NCI-H2196 treated with DMSO at 0.1 percent for 48 hours (cell line): ENCODE measurements around the gene TUBB.

Source experiments
- DNase-seq: peaks from one replicate; lab custom pipeline; 2025; ENCODE audit not compliant: unreplicated experiment; lab: John Stamatoyannopoulos, UW

Gene TUBB

DNA sequence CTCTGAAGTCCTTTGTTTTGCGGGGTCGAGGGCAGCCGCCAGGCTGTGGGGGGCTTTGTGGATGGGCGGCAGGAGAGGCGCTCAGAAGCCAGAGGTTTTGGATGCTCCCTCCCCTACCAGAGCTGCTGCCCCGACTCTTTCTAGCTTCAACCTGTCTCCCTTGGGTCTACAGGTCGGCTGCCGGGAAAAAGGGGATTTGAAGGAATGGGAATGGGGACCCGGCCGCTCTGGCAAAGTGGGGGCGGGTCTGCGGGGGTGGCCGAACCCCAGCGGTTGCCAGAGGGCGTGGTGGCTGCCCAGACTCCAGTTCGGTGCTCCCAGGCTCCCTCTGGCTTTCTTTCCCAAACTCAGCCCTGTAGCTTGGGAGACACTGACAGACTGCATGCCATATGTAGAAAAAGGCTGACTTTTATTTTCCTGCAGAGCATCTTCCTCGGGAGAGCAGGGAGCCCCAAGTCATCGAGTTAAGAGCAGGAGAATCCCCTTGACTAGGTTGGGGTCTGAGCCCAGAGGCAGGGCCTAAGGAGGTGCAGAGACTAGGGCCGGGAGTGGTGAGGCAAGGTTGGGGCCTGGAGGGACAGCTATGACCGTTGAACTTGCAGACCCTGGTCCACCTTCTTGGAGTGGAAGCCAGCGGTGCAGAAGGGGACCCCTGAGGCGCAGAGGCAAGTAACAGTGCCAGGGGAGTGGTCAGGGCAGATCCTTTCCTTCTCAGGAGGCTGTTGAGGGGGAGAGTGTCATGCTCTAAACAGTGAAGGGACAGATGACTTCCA lies 32.3 kb upstream of the TUBB start:
- no peak for DNase-seq

DNA sequence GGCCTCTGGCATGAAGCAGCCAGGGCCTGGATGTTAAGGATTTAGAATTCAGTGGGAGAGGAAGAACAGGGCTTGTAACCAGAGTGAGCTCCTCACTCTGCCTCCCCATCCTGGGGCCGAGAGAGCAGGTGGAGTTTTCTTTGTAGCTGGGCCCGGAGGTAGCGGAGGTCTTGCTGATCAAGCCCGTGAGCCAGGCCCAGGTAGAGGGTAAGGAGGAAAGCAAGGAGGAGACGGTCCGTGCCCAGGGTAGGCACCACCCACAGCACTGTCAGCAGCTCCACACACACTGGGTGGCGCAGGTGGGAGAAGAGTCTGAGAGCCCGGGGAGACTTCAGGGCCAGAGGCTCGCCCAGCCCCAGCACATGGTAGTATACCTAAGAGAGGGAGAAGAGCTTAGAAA lies 31.6 kb upstream of the TUBB start:
- no peak for DNase-seq

DNA sequence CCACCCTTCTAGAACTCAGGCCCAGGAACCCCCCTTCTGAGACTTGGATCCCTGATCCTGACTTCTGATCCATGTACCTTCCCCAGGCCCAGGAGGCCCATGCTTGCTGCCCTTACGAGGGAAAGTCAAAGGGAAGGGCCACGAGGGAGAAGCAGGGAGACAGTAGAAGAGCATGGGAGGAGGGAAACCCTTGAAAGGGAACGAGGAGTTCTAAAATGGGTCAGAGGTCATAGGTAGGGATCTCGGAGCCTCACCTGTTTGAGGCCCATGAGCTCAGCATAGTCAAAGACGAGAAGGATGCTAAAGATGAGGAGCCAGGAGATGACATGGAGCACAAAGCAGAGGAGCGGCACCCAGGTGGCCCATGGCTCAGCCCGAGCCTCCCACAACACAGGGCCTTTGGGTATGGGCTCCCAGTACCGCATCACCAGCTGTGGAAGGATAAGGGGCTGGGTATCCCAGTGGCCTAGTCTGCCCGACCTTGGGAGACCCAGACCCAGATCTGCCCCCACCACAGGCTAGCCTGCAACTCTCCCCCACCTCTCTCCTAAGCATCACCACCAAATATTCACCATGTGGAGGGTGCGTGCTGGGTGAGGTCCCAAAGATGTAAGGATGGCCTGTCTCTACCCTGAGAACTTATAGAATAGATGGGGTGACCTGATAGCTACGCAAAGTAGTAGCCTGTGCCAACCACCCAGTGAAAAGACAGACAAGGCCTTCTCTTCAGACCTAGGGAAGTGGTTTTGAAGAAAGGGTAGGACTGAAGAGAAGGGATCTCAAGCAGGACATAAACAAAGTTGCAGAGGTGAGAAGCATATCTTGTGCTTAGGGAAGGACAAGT lies 30.9 kb upstream of the TUBB start:
- no peak for DNase-seq

DNA sequence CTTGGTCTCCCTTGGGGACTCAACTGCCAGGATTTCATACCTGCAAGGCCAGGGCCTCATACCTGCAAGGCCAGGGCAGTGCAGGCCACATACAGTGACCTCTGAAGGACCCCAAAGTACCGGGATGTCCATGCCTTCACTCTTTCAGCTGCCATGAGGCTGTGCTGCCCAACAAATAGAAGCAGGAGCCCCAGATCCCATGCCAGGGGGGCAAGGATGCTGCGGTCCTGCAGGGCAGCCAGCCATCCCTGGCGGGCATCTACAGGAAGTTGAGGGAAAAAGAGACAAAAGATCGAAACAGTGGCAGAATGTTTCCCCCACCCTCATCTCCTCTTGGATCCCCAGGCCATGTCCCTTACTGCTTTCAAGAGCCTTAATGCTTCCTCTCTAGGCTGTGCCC lies 30.2 kb upstream of the TUBB start:
- DNase-seq, result no peak

DNA sequence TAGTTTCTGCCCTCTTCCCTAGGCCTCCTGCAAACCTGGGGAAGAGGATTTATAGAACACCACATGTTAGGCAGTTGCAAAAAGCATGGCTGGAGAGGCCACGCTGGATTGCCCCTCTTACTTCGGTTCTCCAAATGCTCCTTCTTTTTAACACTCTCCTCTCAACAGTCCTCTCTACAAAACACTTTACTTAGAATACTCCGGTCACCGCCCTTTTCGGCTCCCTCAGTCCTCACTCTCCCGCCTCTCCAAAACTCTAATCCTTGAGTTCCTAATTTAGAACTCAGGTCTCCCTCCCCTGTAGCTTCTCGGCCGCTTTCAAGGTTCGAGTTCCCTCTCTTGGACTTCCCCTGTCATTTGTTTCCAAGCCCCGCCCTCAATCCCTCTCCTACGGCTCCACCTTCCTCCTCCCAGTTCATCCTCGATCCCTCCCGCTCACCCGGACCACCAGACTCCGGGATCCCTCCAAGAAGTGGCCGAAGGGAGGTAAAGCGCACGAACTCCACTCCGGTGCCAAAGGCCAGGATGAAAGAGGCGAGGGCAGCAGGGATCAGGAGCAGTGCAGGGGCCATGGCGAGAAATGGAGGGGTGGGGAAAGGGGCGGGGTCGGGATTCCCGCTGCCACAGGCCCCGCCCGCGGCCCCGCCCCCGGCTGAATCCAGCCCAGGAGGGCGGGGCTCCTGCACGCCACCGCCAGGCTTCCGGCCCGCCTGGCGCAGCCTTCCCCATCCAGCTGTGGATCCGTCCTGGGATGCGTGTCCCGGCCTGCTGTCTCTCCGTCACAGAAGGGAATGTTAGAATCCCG lies 29.5 kb upstream of the TUBB start, which contains the start of gene NRM:
NRM (minus strand) TSS at position 582 of the 805 bp plus-strand sequence; CDS start at position 572, 10 bp downstream.
- peak; percentile 75 for DNase-seq

DNA sequence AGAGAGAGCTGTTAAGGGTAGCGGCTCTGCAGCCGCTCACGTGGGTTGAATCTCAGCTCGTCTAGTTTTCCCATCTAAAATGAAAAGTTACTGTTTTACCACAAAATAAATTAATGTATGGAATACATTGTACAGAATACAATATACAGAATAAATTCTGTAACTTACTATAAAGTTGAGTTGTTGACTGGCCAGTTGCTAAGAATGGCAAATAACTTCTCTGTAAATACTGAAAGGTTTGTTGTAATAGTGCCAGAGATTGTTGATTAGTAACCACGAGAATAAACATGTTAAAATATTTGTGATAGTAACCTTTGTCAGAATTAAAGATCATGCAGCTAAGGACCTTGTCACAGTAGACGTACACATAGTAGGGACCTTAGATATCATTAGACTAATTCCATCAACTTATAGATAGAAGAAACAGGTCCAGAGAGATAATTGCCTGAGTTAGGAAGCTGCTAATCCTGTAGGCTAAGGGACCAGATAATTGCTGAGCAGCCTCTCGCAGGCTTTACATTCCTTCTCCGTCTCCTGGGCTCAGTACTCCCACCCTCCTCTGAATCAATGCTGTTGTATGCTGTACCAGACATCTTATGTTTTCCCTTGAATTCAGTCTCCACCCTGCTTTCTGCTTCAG lies 28.8 kb upstream of the TUBB start:
- DNase-seq, result no peak

DNA sequence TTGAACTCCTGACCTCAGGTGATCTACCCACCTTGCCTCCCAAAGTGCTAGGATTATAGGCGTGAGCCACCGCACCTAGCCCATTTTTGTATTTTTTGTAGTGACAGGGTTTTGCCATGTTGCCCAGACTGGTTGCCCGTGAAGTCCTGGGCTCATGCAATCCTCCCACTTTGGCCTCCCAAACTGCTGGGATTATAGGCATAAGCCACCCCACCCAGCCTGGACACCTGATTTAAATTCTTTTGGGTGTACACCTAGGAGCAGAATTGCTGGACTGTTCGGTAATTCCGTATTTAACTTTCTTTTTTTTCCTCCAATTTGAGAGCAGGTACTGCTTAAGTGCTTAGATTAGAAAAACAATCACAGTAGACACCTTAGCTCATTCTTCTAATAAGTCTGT lies 23.7 kb upstream of the TUBB start:
- no peak for DNase-seq

DNA sequence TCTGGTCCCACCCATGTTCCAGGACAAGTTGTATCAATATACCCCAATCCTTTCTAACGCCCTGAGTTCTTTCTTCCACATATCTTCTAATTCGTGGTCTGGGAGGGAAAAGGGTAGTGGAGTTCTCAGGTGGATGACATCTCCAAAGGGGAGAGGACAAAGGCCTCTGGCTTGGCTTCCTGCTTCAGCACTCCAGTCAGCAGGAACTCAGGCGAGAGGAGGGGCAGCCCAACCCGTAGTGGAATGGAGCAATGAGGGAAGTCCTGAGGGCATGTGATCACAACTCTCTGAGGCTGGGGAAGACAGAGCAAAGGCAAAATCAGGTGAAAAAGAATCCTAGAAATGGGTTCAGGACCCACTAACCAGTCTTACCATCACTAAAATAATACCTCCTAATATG lies 19.8 kb upstream of the TUBB start:
- no peak for DNase-seq

DNA sequence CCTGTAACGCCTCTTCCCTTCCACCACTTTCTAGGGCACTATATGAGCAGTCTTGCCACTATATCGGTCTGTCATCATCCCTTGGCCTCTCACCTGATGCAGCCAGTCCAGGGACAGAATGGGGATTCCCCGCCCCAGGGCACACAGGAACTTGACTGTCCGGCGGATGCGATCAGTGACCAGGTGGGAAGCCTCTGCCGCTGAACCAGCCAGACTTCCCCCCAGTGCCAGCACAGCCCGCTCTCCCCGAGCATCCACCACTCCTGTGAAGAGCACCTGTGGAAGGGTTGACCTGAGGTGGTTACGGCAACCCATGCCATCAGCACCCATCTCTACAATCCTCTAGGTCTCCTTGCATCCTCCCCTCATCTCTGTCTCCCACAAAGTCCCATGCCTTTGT lies 17.1 kb upstream of the TUBB start:
- no peak for DNase-seq

DNA sequence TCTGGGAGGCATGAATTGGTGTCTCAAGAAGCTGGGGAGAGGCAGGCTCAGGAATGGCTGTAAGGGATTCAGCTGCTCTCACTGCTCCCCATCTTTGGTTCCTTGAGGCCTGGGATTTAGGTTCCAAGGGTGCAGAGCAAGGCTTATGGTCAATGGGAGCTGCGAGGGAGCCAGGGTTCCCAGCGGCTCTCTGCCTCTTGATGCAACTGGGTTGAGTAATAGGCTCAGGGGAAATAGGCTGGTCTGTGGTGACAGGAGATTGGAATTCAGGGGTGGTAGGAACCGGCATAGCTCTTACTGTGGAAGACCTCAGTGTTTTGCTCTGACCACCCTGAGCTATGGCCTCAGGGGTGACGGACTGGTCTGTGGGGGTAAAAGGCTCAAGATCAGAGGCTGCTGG lies 16.3 kb upstream of the TUBB start:
- no peak for DNase-seq

DNA sequence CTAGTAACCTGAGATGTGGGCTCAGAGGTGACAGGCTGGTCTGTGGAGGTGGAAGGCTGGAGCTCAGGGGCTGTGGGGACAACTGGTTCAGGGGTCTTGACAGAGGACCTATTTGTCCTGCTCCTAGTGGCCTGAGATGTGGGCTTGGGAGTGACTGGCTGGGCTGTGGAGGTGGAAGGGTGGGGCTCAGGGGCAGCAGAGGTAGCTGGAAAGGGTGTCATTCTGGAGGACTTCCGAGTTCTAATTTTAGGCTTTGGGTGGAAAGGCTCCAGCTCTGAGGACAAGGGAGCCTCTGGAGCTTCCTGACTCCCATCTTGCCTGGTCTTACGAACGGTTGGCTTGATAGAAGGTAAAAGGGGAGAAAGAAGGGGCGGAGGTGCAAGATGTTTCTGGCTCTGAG lies 14.5 kb upstream of the TUBB start:
- no peak for DNase-seq

DNA sequence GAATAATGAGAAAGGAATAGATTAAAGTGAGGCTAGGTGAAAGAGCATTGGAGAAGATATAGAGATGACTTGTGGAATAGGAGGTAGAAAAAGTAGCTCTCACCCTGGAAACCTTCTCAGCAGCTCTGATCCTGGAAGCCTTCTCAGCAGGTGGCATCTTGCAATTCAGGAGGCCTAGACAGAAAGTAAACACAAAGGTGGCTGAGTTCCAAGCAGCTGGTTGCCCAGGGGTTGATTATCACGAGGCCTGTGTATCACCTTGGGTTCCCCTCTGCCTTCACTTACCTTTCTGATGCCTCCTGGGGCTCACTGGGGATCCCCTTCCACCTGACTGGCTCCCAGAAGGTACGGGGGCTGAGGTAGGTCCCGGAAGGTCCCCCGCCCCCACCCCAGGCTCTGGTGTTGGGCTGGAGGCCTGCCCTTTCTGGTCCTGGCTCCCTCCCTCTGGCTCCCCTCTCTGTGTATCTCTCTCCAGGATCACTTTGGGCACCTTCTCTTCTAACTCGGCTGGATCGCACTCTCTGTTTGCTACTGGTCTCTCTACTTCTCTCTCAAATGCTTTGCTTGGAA lies 12.8 kb upstream of the TUBB start:
- peak; percentile 78 for DNase-seq

DNA sequence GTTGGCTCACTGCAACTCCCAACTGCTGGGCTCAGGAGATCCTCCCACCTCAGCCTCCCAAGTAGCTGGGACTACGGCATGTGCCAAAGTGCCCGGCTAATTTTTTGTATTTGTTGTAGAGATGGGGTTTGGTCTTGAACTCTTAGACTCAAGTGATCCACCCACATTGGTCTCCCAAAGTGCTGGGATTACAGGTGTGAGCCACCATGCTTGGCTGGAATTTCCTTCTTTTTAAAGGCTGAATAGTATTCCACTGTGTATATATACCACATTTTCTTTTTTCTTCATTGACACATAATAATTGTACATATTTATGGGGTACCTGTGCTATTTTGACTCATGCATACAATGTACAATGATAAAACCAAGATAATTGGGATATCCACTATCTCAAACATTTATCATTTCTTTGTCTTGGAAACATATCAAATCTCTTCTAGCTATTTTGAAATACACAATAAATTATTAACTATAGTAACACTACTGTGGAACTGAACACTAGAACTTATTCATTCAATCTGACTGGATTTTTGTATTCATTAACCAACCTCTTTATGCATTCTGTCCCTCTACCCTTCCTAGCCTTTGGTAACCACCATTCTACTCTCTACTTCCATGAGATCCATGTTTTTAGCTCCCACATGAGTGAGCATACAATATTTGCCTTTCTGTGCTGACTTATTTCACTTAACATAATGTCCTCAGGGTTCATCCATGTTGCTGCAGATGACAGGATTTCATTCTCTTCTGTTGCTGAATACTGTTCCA lies 10.9 kb upstream of the TUBB start:
- no peak for DNase-seq

DNA sequence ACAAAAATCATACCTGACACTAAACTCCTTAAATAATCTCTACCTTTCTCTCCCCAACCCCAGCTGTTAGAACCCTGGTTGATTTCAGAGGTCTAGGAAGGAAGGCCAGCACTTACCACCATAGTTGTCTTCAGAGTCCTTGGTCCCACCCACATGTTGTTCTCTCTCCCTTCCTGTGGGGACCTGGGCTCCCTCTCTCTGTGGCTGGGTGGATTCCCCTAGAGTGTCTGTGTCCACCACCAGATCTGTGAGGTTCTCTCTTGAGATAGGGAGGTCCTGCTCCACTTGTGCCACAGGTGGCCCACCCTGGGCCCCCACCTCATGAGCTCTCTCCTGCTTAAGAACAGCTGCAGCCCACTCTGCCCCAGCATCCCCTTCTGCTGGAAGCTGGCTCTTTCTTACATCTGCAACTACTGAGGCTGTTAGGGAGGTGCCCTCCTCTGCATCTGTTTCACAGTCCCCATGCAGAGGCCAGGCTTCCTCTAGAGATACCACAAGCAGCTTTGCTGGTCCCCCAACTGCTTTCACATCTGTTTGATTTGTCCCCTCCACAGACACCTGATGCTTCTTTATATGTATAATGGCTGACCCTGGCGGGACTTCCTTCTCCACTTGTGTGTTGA lies 8.3 kb upstream of the TUBB start:
- no peak for DNase-seq

DNA sequence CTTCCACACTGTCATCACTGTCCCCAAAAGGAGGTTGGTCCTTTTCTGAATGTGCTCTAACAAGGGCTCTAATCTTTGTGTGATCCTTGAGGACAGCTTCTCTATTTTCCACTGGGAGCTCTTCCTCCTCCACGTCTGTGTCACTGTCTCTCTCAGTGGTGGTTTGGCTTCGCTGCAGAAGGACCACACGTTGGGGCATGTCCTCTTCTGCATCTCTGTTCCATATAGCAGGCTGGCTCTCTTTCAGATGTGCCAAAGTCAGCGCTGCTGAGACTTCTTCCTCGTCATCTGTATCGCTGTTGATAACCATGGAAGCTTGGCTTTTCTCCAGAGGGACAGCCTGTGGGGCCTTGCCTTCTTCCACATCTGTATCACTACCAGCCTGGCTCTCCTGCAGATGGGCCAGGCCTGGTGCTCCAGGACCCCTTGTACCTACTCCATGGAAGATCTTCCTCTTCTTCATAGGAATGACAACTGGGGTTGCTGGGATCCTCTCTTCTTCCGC lies 7.7 kb upstream of the TUBB start:
- no peak for DNase-seq

DNA sequence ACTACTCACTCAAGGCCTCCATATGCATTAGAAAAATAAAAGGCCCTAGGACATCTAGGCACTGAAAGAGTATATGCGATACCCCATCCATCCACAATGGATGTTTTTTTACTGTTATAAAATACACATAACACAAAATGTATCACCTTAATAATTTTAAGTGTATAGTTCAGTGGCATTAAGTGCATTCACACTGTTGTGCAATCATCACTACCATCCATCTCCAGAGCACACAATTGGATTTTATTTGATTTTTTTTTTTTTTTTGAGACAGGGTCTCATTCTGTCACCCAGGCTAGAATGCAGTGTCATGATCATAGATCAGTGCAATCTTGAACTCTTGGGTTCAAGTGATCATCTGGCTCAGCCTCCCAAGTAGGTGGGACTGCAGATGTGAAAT lies 5.9 kb upstream of the TUBB start:
- DNase-seq, result no peak

DNA sequence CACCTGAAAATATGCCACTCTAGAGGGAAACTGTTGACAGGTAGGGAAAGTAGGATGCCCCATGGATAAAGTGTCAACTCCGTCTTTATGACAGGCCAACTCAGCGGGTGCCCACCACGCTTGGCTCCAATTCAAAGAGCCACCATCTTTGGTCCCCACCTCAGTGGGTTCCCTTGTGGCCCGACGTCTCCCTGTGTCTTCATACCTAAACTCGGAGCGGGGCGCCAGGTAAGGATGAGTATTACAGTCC lies 3.3 kb upstream of the TUBB start:
- DNase-seq, result no peak

DNA sequence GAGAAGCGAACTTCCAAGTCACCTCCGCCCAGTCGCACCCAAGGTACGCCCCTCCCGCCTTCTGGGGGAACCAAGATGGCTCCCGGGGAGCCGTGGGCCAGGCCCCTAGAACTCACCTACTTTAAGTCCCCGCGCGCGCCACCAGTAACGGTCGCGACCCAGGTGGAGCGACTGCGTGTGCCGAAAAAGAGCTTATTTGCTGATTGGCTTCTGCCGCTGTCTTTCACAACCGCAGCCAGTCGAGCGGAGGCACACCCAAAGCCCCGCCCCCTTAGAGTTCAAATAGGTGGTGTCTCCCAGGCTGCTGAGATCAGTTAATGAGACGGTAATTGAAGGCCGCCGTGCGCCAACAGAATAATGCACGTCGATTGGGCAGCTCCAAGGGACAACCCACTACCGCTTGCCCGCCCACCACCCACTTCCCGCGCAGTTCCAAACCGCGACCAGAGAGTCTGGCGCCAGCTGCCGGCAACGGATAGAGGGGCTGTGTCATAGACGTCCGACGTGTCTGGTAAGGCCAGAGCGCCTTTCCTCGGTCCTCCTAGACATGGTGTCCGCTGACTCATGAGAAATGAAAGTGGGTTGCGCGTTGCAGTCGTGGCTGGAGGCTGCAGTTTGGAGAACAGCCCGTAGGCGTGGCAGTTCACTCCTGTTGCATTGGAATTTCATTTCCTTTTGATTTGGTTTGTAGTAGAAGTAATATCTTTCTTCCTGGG lies 2.9 kb upstream of the TUBB start, which contains the start of gene MDC1:
MDC1 (minus strand) TSS at position 153 of the 716 bp plus-strand sequence. CDS start 2,106 bp downstream, outside the sequence.
- peak; percentile 99 for DNase-seq
